GM13976 (cell line): Measurements from ENCODE around the gene ANO4.

Experiments
- DNase-seq: peaks from one replicate; pipeline ENCODE4 v3.0.0; 2012; ENCODE audit warnings: low spot score
- in situ Hi-C: fragments of 300-500 bp; cut with MboI; formaldehyde crosslinking; loops from one replicate; pipeline ENCODE4 v1.12.0; 2022; ENCODE audit warnings: low sequenced_read_pairs, mixed read lengths, inconsistent platforms; ENCODE audit not compliant: unreplicated experiment
- TF ChIP-seq, protein P1 (sequence below): IDR thresholded peaks from 2 replicates; pipeline ENCODE4 v1.5.1; 2012; ENCODE audit warnings: borderline replicate concordance, mild to moderate bottlenecking; ENCODE audit not compliant: insufficient read depth; ENCODE audit errors: extremely low read depth, missing control alignments, control extremely low read depth

Gene ANO4

DNA sequence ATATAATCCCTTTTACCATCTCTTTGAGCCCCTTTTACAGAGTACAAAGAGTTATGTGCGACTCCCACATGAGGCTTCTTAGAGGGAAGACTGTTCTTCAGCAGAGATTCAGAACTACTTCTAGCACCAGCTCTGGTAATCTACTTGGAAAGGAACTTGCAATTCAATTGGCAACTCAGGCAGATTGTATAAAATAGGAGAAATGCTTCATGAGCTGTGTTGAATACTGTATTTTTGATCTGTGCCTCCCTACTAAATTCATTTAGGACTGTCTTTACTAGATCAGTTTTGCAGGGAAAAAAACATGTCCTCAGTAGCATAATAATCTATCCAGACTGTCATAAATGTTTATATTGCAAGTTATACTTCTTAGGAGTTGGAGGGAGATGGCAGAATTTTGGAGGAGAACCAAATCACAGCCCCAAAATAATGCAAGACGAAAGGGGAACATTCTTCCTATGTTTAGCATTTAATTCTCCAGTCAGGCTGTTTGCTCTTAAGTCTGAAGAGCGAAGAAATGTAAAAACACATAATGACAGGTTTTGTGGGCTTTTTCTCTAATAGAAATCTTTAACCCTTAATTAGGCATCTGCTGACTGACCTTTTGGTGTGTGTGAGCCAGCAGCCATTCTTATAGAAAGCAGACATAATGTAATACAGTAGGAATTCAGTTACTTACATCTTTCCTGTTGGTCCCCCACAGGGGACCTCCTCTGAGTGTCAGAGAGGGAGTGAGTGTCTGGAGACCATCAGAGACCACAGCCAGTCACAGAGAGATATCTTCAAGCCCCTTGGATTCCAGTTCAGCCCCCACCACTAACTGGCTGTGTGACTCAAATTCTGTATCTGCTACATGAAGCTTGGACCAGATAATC lies 3.9 kb downstream of the ANO4 start:
- in situ Hi-C loops, result no loop called here
- DNase-seq, result no peak
- TF ChIP-seq, protein P1, sequence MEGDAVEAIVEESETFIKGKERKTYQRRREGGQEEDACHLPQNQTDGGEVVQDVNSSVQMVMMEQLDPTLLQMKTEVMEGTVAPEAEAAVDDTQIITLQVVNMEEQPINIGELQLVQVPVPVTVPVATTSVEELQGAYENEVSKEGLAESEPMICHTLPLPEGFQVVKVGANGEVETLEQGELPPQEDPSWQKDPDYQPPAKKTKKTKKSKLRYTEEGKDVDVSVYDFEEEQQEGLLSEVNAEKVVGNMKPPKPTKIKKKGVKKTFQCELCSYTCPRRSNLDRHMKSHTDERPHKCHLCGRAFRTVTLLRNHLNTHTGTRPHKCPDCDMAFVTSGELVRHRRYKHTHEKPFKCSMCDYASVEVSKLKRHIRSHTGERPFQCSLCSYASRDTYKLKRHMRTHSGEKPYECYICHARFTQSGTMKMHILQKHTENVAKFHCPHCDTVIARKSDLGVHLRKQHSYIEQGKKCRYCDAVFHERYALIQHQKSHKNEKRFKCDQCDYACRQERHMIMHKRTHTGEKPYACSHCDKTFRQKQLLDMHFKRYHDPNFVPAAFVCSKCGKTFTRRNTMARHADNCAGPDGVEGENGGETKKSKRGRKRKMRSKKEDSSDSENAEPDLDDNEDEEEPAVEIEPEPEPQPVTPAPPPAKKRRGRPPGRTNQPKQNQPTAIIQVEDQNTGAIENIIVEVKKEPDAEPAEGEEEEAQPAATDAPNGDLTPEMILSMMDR, result no peak

DNA sequence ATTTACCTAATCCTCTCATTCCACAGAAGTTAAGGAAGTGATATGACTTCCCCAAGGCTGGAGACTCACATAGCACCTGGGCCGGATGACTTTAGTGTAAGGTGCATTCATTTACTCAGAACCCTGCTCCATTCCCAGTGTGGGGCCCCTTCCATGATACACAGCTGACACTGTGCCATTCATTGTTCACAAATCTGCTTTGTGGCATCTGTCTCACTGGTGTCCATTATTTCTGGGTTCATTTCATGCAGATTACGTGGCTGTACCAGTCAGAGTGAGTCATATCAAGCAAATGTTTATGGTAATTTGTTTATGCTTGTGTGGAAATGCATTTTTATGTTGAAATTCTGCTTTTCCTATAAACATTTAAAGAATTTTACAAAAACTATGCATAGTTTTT lies 5.2 kb downstream of the ANO4 start:
- no peak for DNase-seq
- TF ChIP-seq, protein P1, result no peak
- in situ Hi-C loops, result no loop called here

DNA sequence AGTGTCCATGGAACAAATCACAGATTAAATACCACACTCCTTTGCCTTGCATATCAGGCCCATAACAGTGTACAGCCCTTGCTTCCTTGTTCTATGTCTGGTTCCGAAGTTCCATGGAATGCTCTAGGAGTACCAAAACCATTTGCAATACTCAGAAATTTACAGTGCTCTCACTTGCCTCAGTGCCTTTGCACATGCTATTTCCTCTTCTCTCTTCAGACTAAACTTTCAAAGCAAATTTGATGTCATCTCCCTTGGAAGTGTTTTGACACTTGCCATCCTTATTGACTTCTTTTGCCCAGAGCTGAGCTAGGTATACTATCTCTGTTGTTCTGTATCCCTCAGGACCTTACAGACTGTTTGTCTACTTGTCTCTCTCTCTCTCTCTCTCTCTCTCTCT lies 6.1 kb downstream of the ANO4 start:
- TF ChIP-seq, protein P1, result no peak
- in situ Hi-C loops, result no loop called here
- DNase-seq, result no peak

- in situ Hi-C loops, result no loop called here
- TF ChIP-seq, protein P1, result no peak
- no peak for DNase-seq
Observed at GRCh38 chr12:100801320-100801719, 6.7 kb downstream of the ANO4 start.

GRCh38 chr12:100808777-100809176 lies 14.2 kb downstream of the ANO4 start:
- TF ChIP-seq, protein P1, result no peak
- in situ Hi-C loops, result no loop called here
- DNase-seq, result no peak

GRCh38 chr12:100820314-100820713 lies 25.7 kb downstream of the ANO4 start:
- in situ Hi-C loops, result no loop called here
- no peak for DNase-seq
- TF ChIP-seq, protein P1, result no peak
